GM10847 (cell line): Measurements from ENCODE around the gene CAPN15.
A peak's percentile ranks its signal among the peaks of the same experiment; 100 is the strongest.

ENCODE experiments used
- POLR2A ChIP-seq: IDR thresholded peaks from 2 replicates; pipeline ENCODE4 v1.6.1; 2011; ENCODE audit not compliant: insufficient read length; ENCODE audit errors: extremely low read depth

CAPN15 gene

DNA sequence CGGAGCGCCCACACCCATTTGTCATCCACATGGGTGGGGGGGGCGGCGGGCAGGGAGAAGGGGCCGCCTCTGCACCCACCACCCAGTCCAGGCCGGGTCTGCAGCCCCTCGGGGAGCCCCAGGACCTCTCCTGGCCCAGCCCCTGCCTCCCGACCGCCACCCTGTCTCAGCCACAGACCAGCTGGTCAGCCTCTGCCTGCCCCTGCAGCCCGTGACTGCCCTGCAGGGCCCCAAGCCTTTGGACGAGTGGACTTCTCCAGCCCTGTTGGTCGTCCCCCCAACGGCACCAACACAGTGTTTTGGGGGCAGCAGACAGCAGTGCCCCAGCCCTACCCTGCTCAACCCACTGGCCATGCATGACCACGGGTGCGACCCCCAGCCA lies 33.9 kb downstream of the CAPN15 start:
- no peak for TF ChIP-seq POLR2A

DNA sequence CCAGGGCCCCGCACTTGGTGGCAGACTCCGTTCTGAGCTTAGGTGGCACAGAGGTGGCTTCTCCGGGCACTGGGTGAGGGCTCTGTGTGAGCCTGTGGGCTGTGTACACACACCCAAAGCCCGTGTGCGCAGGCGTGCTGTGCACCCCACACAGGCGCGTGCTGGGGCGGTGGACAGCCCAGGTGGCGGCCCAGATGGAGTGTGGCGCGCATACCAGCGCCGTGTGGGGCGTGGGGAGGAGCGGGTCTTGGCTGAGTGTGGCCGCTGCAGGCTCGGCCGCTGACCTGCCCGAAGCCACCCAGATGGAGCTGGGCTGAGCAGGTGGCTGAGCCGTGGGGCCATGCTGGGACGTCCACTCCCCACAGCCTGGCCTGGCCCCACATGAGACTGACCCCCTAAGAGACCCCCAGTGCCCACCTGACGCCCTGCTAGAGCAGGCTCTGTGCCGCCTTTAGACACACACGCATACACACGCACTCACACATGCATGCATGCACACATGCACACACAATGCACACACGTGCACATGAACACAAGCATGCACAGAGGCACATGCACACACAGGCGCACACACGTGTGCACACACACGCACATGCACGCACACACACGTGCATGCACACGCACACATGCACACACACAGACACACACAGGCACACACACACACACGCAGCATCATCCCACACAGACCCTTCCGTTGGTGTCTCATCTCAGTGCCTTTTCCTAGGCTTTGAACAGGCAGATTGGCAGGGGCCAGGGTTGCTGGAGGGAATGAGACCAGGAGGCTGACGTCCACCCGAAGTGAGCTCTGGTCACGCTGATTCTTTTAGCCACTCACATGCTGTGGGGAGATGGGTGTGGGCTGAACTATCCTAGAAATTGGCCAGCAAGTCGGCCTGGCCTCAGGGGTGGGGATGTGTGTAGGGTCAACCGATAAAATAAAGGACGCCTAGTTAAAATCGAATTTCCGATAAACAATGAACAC lies 34.7 kb downstream of the CAPN15 start:
- TF ChIP-seq POLR2A = no peak

GRCh38 chr16:563072-563644 lies 35.6 kb downstream of the CAPN15 start:
- no peak for TF ChIP-seq POLR2A

DNA sequence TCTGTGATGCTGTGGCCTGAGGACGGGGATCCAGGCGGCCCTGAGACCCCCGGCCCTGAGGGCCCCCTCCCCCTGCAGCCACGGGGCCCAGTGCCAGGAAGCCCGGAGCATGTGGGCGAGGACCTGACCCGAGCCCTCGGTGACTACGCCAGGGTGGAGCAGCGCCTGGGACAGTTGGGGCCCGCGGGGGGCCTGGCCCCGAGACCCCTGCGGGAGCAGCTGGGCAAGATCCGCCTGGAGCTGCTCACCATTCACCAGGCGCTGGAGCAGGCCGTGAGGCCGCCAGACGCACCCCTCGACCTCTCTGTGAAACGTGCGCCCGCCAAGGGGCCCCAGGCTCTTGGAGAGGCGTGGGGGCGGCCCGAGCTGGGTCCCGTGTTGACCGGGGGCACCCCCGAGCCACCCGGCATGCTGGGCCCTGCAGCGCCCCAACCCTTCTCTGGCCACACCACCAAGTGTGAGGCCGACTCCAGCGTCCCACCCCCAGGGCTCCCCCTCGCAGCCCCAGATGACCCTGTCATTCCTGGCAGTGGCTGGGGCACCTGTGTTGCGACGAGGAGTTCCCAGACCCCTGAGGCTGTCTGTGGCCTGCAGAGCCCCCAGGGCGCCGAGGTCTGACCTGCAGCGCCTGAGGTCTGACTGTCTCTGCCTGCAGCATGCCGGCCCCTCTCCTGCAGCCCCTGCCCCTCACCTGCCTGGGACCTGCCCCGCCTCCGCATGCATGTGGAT lies 37.3 kb downstream of the CAPN15 start:
- no peak for TF ChIP-seq POLR2A

DNA sequence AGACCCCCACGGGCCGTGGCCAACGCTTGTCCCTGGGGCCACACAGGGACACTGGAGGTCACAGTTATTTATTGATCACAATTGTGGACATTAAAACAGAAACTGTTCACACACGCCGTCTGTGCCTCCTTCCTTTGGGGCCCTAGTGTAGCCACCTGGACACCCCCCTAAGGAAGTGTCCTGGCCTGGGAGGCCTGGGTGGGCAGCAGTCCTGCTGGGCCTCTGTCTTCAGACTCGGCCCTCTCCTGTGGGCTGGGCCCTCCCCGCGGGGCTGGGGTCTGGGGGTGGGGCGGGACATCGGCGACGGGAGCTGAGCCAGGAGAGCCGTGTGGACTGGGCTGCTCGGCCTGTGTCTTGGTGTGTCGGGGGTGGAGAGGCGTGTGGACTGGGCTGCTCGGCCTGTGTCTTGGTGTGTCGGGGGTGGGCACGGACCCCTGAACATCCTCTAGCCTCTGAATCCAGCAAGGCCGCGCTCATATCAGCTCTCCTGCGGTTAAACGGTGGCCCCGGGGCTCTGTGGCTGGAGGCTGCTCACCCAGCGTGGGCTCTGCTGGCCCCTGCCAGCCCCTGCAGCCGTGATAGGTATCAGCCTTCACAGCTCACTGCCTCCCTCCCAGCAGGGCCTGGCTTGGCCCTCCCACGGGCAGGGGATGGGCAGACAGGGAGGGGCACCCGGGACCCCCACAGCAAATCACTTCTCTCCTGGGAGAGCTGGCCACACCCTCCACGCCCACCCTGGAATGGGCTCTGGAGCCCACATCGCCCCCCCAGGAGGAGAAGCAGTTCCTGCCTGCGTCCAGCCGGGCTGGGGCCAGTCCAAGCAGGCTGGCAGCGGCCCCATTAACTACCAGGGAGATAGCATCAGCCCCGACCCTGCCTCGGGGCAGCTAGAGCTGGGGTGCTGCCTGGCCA lies 38.2 kb downstream of the CAPN15 start:
- no peak for TF ChIP-seq POLR2A

DNA sequence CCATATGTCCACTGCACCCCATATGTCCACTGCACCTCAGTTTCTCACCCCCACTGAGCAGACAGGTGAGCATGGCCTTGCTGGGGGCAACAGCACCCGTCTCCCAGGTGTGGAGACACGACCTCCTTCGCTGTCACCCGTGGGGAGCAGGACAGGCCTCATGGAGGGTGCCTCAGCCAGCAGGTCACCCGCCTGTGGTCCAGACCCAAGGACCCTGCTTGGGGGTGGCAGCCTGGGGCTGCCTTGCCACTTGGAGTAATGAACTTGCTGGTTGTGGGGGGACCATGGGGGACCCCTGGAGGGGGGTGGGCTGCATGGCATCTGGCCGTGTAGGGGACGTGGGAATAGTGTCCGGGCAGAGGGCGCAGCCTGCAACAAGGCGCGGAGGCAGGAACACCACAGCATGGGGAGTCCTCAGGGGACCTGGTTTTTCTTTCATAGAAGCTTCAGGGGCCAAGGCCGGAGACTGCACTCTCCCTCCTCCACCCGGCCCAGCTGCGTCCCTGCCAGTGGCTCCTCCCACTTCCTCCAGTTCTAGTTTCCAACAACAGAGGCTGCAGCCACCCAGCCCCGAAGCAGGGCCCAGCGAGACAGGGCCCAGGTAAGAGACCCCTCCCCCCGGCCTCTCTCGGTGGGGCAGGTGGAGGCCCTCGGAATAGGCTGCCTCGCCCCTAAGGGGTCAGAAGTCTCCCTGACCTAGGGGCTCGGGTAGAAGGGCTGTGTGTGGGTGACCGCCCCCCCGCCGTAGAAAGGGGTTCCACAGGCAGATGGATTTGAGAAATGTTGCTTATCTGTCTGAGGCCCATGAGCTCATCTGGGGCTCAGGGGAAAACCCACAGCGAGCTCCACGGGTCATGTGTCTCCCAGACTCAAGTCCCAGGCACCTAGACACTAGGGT lies 39.2 kb downstream of the CAPN15 start, which contains the start of gene NHLRC4:
TSS of gene NHLRC4 (plus strand) at position 531 of the 898 bp plus-strand sequence. CDS start 1,043 bp downstream, outside the sequence.
- TF ChIP-seq POLR2A = peak; percentile 38

- TF ChIP-seq POLR2A = no peak
These were observed 40.1 kb downstream of the CAPN15 start for GRCh38 chr16:567373-568256.

GRCh38 chr16:568401-569258 lies 41.1 kb downstream of the CAPN15 start:
- no peak for TF ChIP-seq POLR2A

- TF ChIP-seq POLR2A = peak; percentile 42
These were observed 42.1 kb downstream of the CAPN15 start, which contains the start of gene PIGQ for GRCh38 chr16:569445-570254. Gene PIGQ (plus strand): TSS chr16:569968. CDS start chr16:574075, 4,107 bp downstream.

GRCh38 chr16:572865-573650 lies 45.5 kb downstream of the CAPN15 start:
- no peak for TF ChIP-seq POLR2A
